H9 (cell line): Measurements from ENCODE around the gene CLCN6. TPM values are rescaled to one million over a fixed set of nuclear protein-coding genes. Genes with fewer than 3 reads are reported as not detected.

Experiments
- DNase-seq: peaks from one replicate; pipeline ENCODE4 v3.0.0-alpha.2; 2017
- H2AFZ ChIP-seq: one replicate; pipeline ENCODE4 v1.6.1; 2013; ENCODE audit warnings: mild to moderate bottlenecking, low read length, control low read depth, moderate library complexity
- H2AK5ac ChIP-seq: 2 replicates; pipeline ENCODE4 v1.6.1; 2013; ENCODE audit warnings: low read length, control low read depth, mixed read lengths; ENCODE audit not compliant: insufficient read length
- H2BK120ac ChIP-seq: one replicate; pipeline ENCODE4 v1.6.1; 2013; ENCODE audit warnings: low read depth, mild to moderate bottlenecking, low read length, control low read depth, inconsistent platforms; ENCODE audit not compliant: poor library complexity, severe bottlenecking
- H2BK12ac ChIP-seq: 2 replicates; pipeline ENCODE4 v1.6.1; 2013; ENCODE audit warnings: low read length, control low read depth, mixed read lengths, low read depth; ENCODE audit not compliant: insufficient read length
- H2BK15ac ChIP-seq: 2 replicates; pipeline ENCODE4 v1.6.1; 2013; ENCODE audit warnings: low read depth, low read length, control low read depth
- H2BK20ac ChIP-seq: one replicate; pipeline ENCODE4 v1.6.1; 2013; ENCODE audit warnings: low read depth, mild to moderate bottlenecking, low read length, control low read depth, inconsistent platforms; ENCODE audit not compliant: poor library complexity, severe bottlenecking
- H2BK5ac ChIP-seq: 2 replicates; pipeline ENCODE4 v1.6.1; 2013; ENCODE audit warnings: low read length, control low read depth, mixed read lengths; ENCODE audit not compliant: insufficient read length
- H3K14ac ChIP-seq: 2 replicates; pipeline ENCODE4 v1.6.1; 2013; ENCODE audit warnings: low read length, control low read depth; ENCODE audit not compliant: insufficient read depth
- H3K18ac ChIP-seq: 2 replicates; pipeline ENCODE4 v1.6.1; 2013; ENCODE audit warnings: low read depth, mild to moderate bottlenecking, mixed read lengths, low read length, control low read depth; ENCODE audit not compliant: insufficient read length
- H3K23ac ChIP-seq: 2 replicates; pipeline ENCODE4 v1.6.1; 2013; ENCODE audit warnings: low read length, control low read depth, mixed read lengths, low read depth; ENCODE audit not compliant: insufficient read length
- H3K23me2 ChIP-seq: 2 replicates; pipeline ENCODE4 v1.6.1; 2013; ENCODE audit warnings: low read depth, mild to moderate bottlenecking, mixed read lengths, low read length, control low read depth; ENCODE audit not compliant: insufficient read length, poor library complexity, severe bottlenecking
- H3K27ac ChIP-seq: 2 replicates; pipeline ENCODE4 v1.5.1; 2013; ENCODE audit warnings: low read length, control low read depth, mixed read lengths, low read depth; ENCODE audit not compliant: insufficient read length
- H3K27me3 ChIP-seq: 2 replicates; pipeline ENCODE4 v1.6.1; 2013; ENCODE audit warnings: low read length, control low read depth, inconsistent platforms; ENCODE audit not compliant: insufficient read depth
- H3K4ac ChIP-seq: 2 replicates; pipeline ENCODE4 v1.6.1; 2013; ENCODE audit warnings: low read depth, mild to moderate bottlenecking, control low read depth, inconsistent platforms, low read length, moderate library complexity
- H3K4me1 ChIP-seq: 2 replicates; pipeline ENCODE4 v1.6.1; 2013; ENCODE audit warnings: low read length, control low read depth, inconsistent platforms; ENCODE audit not compliant: insufficient read depth
- H3K4me2 ChIP-seq: 2 replicates; pipeline ENCODE4 v1.6.1; 2013; ENCODE audit warnings: low read length, control low read depth, mixed read lengths; ENCODE audit not compliant: insufficient read length, insufficient read depth
- H3K56ac ChIP-seq: 2 replicates; pipeline ENCODE4 v1.6.1; 2013; ENCODE audit warnings: low read depth, mild to moderate bottlenecking, mixed read lengths, low read length, control low read depth; ENCODE audit not compliant: insufficient read length
- H3K79me1 ChIP-seq: 2 replicates; pipeline ENCODE4 v1.6.1; 2013; ENCODE audit warnings: low read depth, mild to moderate bottlenecking, moderate library complexity, low read length, control low read depth, inconsistent platforms; ENCODE audit not compliant: insufficient read depth, poor library complexity, severe bottlenecking
- H3K79me2 ChIP-seq: 2 replicates; pipeline ENCODE4 v1.6.1; 2013; ENCODE audit warnings: low read length, control low read depth, inconsistent platforms; ENCODE audit not compliant: insufficient read depth
- H3K9ac ChIP-seq: 2 replicates; pipeline ENCODE4 v1.6.1; 2013; ENCODE audit warnings: low read length, control low read depth, mixed read lengths; ENCODE audit not compliant: insufficient read length; ENCODE audit errors: extremely low read depth
- H3K9me3 ChIP-seq: one replicate; pipeline ENCODE4 v1.6.1; 2013; ENCODE audit warnings: low read depth, low read length, inconsistent platforms; ENCODE audit not compliant: control insufficient read depth
- H3T11ph ChIP-seq: one replicate; pipeline ENCODE4 v1.6.1; 2013; ENCODE audit warnings: mild to moderate bottlenecking, low read length, control low read depth, inconsistent platforms
- H4K20me1 ChIP-seq: one replicate; pipeline ENCODE4 v1.6.1; 2013; ENCODE audit not compliant: control insufficient read depth, insufficient read length, insufficient read depth
- H4K5ac ChIP-seq: 2 replicates; pipeline ENCODE4 v1.6.1; 2013; ENCODE audit warnings: low read depth, mild to moderate bottlenecking, mixed read lengths, low read length, control low read depth; ENCODE audit not compliant: insufficient read length
- H4K8ac ChIP-seq: replicated peaks from 2 replicates; pipeline ENCODE4 v1.6.1; 2013; ENCODE audit warnings: low read length, control low read depth, mixed read lengths, low read depth; ENCODE audit not compliant: insufficient read length
- H4K91ac ChIP-seq: 2 replicates; pipeline ENCODE4 v1.6.1; 2013; ENCODE audit warnings: low read depth, mild to moderate bottlenecking, moderate library complexity, mixed read lengths, low read length, control low read depth; ENCODE audit not compliant: insufficient read length
- H3K27ac Mint-ChIP-seq, 3 experiments: 2 replicates in 2 of 3; 3 replicates in 1 of 3; pipeline ENCODE4 v1.8.0; 2020 to 2021; ENCODE audit warnings: mixed read lengths in 3 of 3, mild to moderate bottlenecking in 1 of 3, moderate library complexity in 1 of 3
- H3K27me3 Mint-ChIP-seq: 2 replicates; pipeline ENCODE4 v1.8.0; 2021; ENCODE audit warnings: low read depth, mild to moderate bottlenecking, moderate library complexity, mixed read lengths
- H3K36me3 Mint-ChIP-seq, 3 experiments: 2 replicates in 2 of 3; 3 replicates in 1 of 3; pipeline ENCODE4 v1.8.0; 2020 to 2021; ENCODE audit warnings: low read depth in 3 of 3, mixed read lengths in 3 of 3; ENCODE audit not compliant: insufficient read depth in 1 of 3
- H3K4me1 Mint-ChIP-seq, 2 experiments: 2 replicates each; pipeline ENCODE4 v1.8.0; 2020; ENCODE audit warnings: mixed read lengths in 2 of 2
- H3K4me3 Mint-ChIP-seq, 2 experiments: 2 replicates in 1 of 2; 3 replicates in 1 of 2; pipeline ENCODE4 v1.8.0; 2020 to 2021; ENCODE audit warnings: mild to moderate bottlenecking in 2 of 2, mixed read lengths in 2 of 2, moderate library complexity in 1 of 2
- H3K9me3 Mint-ChIP-seq, 2 experiments: 2 replicates in 1 of 2; 3 replicates in 1 of 2; pipeline ENCODE4 v1.8.0; 2020; ENCODE audit warnings: mild to moderate bottlenecking in 2 of 2, mixed read lengths in 2 of 2, moderate library complexity in 1 of 2
- WGBS: extraction: QIAGEN DNeasy Blood & Tissue Kit; methylation state at CpG from one replicate; pipeline ENCODE4 v1.1.7; 2013; ENCODE audit warnings: missing lambda C conversion rate, low lambda C conversion rate, mixed read lengths; ENCODE audit not compliant: insufficient read length; ENCODE audit errors: extremely low coverage; 5-methylcytosine and 5-hydroxymethylcytosine counted together
- total RNA-seq: library from RNA; stranded (reverse); gene quantifications from 2 replicates; pipeline ENCODE4 v1.2.1, GENCODE V29; 2021
- TF ChIP-seq, protein P1 (sequence below): fragments of 200-600 bp; sonication (generic); conservative IDR thresholded peaks from 3 replicates; pipeline ENCODE4 v1.8.0; 2021; ENCODE audit warnings: antibody characterized with exemption, mild to moderate bottlenecking

The CLCN6 gene
- total RNA-seq, 1 experiment from 2014 or later: 20.5 TPM

DNA sequence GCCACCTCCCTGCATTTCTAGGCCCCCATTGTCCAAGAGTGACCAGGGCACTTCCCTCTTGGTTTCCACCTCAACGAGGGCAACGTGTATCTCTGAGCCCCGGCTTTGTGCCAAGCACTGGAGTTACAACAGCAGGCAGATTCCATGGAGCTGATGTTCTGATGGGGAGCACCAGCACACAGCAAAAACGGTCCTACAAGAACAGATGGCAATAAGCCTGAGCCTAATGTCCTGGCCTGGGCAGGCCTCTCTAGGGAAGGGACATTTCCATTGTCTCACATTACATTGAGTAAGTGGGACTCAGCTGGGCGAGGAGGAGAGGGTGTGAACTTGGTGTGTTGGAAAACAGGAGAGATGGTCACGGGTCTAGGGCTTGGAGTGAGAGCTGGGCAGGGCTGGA lies 79.9 kb downstream of the CLCN6 start:
- no peak overlapping the region for H2BK15ac ChIP-seq
- H3K4me1 Mint-ChIP-seq: peaks cover 10 to 23% of the 10 kb centered on the region in 2 experiments

More for the DNA sequence above, 79.9 kb downstream of the CLCN6 start:
- Histone ChIP-seq H3K18ac (no peak overlapping the region), H3K23ac (no peak overlapping the region), H3K4me2 (no peak overlapping the region), H2AFZ (no peak overlapping the region), H3K9me3 (no peaks in the 10 kb centered on the region), H3K9ac (no peak overlapping the region), H4K5ac (no peak overlapping the region), H2BK5ac (no peak overlapping the region), H3K79me1 (no peaks in the 10 kb centered on the region), H3K27me3 (no peaks in the 10 kb centered on the region), H3K27ac (no peak overlapping the region), H2BK12ac (no peak overlapping the region), H3K4ac (no peak overlapping the region), H2AK5ac (no peak overlapping the region), H3K14ac (no peak overlapping the region; the same call in 1 of the 2 replicates), H2BK120ac (no peak overlapping the region), H4K91ac (no peak overlapping the region), H4K8ac (no peak overlapping the region), H3K79me2 (no peaks in the 10 kb centered on the region), H3K23me2 (no peaks in the 10 kb centered on the region), H4K20me1 (no peaks in the 10 kb centered on the region), H2BK20ac (no peak overlapping the region), H3T11ph (no peak overlapping the region), H3K56ac (no peak overlapping the region), H3K4me1 (peaks cover 2% of the 10 kb centered on the region; the same call in 1 of the 2 replicates)
- Mint-ChIP-seq H3K36me3 (0 out of 7 replicates have a peak, but pooled peaks cover 0 to 7% (median 0%) of the 10 kb centered on the region in 3 experiments), H3K27ac (peak overlapping the region in 1 of 3 experiments; percentile 41; a peak in 3 of 7 replicates), H3K9me3 (peaks cover 0 to 5% of the 10 kb centered on the region in 2 experiments; a peak in 4 of 5 replicates), H3K4me3 (no peak overlapping the region), H3K27me3 (no peaks in the 10 kb centered on the region; the same call in 1 of the 2 replicates)
- no CpG with 5 or more reads among the region's 6 CpGs for WGBS
- DNase-seq: no peak
- TF ChIP-seq, protein P1, sequence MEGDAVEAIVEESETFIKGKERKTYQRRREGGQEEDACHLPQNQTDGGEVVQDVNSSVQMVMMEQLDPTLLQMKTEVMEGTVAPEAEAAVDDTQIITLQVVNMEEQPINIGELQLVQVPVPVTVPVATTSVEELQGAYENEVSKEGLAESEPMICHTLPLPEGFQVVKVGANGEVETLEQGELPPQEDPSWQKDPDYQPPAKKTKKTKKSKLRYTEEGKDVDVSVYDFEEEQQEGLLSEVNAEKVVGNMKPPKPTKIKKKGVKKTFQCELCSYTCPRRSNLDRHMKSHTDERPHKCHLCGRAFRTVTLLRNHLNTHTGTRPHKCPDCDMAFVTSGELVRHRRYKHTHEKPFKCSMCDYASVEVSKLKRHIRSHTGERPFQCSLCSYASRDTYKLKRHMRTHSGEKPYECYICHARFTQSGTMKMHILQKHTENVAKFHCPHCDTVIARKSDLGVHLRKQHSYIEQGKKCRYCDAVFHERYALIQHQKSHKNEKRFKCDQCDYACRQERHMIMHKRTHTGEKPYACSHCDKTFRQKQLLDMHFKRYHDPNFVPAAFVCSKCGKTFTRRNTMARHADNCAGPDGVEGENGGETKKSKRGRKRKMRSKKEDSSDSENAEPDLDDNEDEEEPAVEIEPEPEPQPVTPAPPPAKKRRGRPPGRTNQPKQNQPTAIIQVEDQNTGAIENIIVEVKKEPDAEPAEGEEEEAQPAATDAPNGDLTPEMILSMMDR: no peak
